Kidney (tissue), 14 donors: Measurements from ENCODE around the gene RASGRF1. TPM values are rescaled to one million over a fixed set of nuclear protein-coding genes. Genes with fewer than 3 reads are reported as not detected.

ENCODE experiments used
- DNase-seq, 5 donors: peaks; one replicate each; pipeline ENCODE4 v3.0.0-alpha.2; 2013 to 2020
- FAIRE-seq: peaks from 2 replicates; lab custom pipeline; 2012; peaks lifted over from hg19 to GRCh38; lab: Jason Lieb, UNC
- H3K27ac ChIP-seq, 2 donors: one replicate each; pipeline ENCODE4 v1.7.0; 2013; ENCODE audit warnings: low read depth in 2 of 2, low read length in 2 of 2, inconsistent platforms in 1 of 2
- H3K27me3 ChIP-seq: one replicate; pipeline ENCODE4 v1.7.1; 2013; ENCODE audit warnings: low read length, inconsistent platforms; ENCODE audit not compliant: control insufficient read depth, insufficient read depth
- H3K36me3 ChIP-seq, 3 donors: one replicate each; pipeline versions ENCODE4 v1.7.0 to v1.7.1; 2013; ENCODE audit warnings: low read length in 3 of 3, control low read depth in 1 of 3, inconsistent platforms in 1 of 3; ENCODE audit not compliant: insufficient read depth in 3 of 3, control insufficient read depth in 2 of 3
- H3K4me1 ChIP-seq, 3 donors: one replicate each; pipeline versions ENCODE4 v1.7.0 to v1.7.1; 2013; ENCODE audit warnings: low read length in 3 of 3, inconsistent platforms in 1 of 3, low read depth in 1 of 3; ENCODE audit not compliant: control insufficient read depth in 2 of 3, insufficient read depth in 2 of 3
- H3K4me3 ChIP-seq, 3 donors: one replicate each; pipeline versions ENCODE4 v1.7.0 to v1.8.1; 2013; ENCODE audit warnings: low read length in 3 of 3, control low read depth in 1 of 3, inconsistent platforms in 1 of 3
- H3K9ac ChIP-seq, 3 donors: one replicate each; pipeline versions ENCODE4 v1.7.0 to v1.7.1; 2013; ENCODE audit warnings: low read length in 3 of 3, control low read depth in 1 of 3, inconsistent platforms in 1 of 3
- H3K9me3 ChIP-seq, 3 donors: one replicate each; pipeline versions ENCODE4 v1.7.0 to v1.7.1; 2013; ENCODE audit warnings: low read length in 3 of 3, control low read depth in 1 of 3, inconsistent platforms in 1 of 3; ENCODE audit not compliant: control insufficient read depth in 2 of 3, insufficient read depth in 1 of 3
- intact Hi-C: fragments of 100-400 bp; cut with DNase I; formaldehyde crosslinking; loops from one replicate; pipeline ENCODE4 v1.11.1; 2022
- polyA plus RNA-seq: library from polyadenylated mRNA; stranded (reverse); fragments of 350-450 nt; fragmentation: Illumina TruSeq; extraction: RNeasy Lipid Tissue Mini Kit (QIAGEN cat#74804); gene quantifications from one replicate; pipeline ENCODE4 v1.2.3, GENCODE V29; 2014; ENCODE audit warnings: low read depth, low replicate concordance; ENCODE audit not compliant: insufficient read depth
- total RNA-seq: library from RNA; stranded (reverse); fragmentation: NEBNext Ultra II Directional; extraction: Animal tissue kit (Norgen Biotek cat#: 25700); gene quantifications from one replicate; pipeline ENCODE4 v1.2.1, GENCODE V29; 2021
- TF ChIP-seq, protein P1 (sequence below): IDR thresholded peaks from 3 replicates; pipeline ENCODE4 v1.5.1; 2012; ENCODE audit warnings: mild to moderate bottlenecking, moderate library complexity, borderline replicate concordance; ENCODE audit not compliant: insufficient read depth; ENCODE audit errors: extremely low read depth
- donor health status: control.
- donor health status: control.
- donor health status: control.
- donor health status: control.
- donor health status: control.
- donor health status: DM: yes; HTN: yes; CAD: no.
- donor health status: Normal renal cell carcinoma (clear cell type).

RASGRF1 gene
- total and polyA plus RNA-seq, 2 donors from 2014 or later, result 0.98 to 4.2 TPM

DNA sequence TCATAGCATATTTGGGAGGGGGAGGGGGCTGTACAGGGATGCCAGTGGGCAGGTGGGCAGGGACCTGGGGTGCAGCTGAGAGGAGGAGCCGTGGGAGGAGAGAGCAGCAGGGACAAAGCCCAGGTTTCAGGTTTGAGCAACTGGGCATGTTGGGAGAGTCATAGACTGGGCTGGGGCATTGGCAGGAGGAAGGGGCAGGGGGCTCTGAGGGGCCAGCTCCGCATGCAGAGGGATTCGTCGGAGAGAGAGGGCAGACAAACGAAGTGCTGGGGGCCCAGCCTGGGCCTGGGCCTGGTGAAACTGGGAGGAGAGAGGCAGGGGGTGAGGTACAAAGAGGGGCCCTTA is 25.2 kb downstream of the RASGRF1 start:
- no peaks in the 10 kb centered on the region for H3K9me3 ChIP-seq
- H3K4me1 ChIP-seq, result peaks cover 0 to 15% (median 11%) of the 10 kb centered on the region in 3 donors
- intact Hi-C loops, result no loop called here
- H3K27me3 ChIP-seq, result no peaks in the 10 kb centered on the region
- TF ChIP-seq, protein P1, sequence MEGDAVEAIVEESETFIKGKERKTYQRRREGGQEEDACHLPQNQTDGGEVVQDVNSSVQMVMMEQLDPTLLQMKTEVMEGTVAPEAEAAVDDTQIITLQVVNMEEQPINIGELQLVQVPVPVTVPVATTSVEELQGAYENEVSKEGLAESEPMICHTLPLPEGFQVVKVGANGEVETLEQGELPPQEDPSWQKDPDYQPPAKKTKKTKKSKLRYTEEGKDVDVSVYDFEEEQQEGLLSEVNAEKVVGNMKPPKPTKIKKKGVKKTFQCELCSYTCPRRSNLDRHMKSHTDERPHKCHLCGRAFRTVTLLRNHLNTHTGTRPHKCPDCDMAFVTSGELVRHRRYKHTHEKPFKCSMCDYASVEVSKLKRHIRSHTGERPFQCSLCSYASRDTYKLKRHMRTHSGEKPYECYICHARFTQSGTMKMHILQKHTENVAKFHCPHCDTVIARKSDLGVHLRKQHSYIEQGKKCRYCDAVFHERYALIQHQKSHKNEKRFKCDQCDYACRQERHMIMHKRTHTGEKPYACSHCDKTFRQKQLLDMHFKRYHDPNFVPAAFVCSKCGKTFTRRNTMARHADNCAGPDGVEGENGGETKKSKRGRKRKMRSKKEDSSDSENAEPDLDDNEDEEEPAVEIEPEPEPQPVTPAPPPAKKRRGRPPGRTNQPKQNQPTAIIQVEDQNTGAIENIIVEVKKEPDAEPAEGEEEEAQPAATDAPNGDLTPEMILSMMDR, result no peak
- H3K36me3 ChIP-seq, result no peaks in the 10 kb centered on the region
- no peak overlapping the region for H3K9ac ChIP-seq
- no peak overlapping the region for H3K4me3 ChIP-seq
- no peak for FAIRE-seq
- no peak overlapping the region for H3K27ac ChIP-seq
- no peak for DNase-seq

DNA sequence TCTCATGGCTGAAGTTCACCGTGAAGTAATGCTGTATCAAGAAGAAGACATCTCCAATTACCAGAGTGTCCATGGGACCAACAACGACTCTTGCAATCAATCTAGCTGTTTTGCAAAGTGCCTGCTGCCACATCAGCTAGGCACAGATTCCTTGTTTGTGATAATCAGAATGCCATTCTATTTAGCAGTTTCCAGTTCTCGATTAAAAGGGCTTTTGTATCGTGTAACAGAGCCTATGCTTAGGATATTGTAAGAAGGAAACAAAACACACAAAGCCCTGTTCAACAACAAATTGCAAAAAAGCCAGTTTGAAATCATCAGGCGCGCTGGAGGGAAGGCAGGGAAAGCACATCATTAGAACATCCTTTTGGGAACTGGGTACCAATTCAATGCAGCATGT is 26.1 kb downstream of the RASGRF1 start:
- peaks cover 0 to 15% (median 11%) of the 10 kb centered on the region in 3 donors for H3K4me1 ChIP-seq
- no peak overlapping the region for H3K9ac ChIP-seq
- no peaks in the 10 kb centered on the region for H3K36me3 ChIP-seq
- TF ChIP-seq, protein P1, result no peak
- H3K4me3 ChIP-seq, result no peak overlapping the region
- DNase-seq (no peak), FAIRE-seq (no peak)
- intact Hi-C loops, result no loop called here
- H3K9me3 ChIP-seq, result no peaks in the 10 kb centered on the region
- H3K27ac ChIP-seq, result no peak overlapping the region
- H3K27me3 ChIP-seq, result no peaks in the 10 kb centered on the region

DNA sequence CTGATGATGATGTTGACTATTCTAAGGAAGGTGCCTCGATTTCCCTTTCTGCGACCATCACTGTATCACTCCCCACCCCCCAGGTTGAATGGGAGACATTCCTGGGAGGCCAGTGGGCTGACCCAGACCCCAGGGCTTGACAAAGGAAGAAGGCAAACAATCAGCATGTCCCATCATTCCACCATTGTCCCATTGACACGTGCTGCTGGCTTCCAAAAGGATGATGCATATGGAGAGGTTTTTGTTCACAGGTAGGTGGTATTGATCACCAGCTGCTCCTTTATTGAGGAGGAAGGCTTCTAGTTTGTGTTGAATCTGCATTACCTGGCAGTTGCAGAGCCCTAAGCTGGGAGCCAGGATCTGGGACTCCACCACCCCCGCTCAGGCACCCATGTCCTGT is 30.4 kb downstream of the RASGRF1 start:
- H3K4me1 ChIP-seq, result no peaks in the 10 kb centered on the region
- H3K27me3 ChIP-seq, result no peaks in the 10 kb centered on the region
- intact Hi-C loops, result no loop called here
- FAIRE-seq (no peak), DNase-seq (no peak)
- no peaks in the 10 kb centered on the region for H3K36me3 ChIP-seq
- no peaks in the 10 kb centered on the region for H3K9me3 ChIP-seq
- H3K27ac ChIP-seq, result no peak overlapping the region
- TF ChIP-seq, protein P1, result no peak
- H3K9ac ChIP-seq, result no peak overlapping the region
- no peak overlapping the region for H3K4me3 ChIP-seq

DNA sequence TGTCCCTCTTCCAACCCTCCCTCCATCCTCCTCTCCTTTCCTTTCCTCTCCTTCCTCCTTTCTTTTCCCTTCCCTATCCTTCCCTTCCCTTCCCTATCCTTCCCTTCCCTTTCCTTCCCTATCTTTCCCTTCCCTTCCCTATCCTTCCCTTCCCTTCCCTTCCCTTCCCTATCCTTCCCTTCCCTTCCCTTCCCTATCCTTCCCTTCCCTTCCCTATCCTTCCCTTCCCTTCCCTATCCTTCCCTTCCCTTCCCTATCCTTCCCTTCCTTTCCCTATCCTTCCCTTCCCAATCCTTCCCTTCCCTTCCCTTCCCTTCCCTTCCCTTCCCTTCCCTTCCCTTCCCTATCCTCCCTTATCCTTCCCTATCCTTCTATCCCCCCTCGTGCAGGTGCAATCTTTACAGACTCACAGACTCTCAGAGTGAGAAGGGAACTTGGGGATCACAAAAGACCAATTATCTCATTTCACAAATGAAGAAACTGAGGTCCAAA is 31.5 kb downstream of the RASGRF1 start:
- no peak for DNase-seq

More for the DNA sequence above, 31.5 kb downstream of the RASGRF1 start:
- TF ChIP-seq, protein P1, result no peak
- no peak for FAIRE-seq
- Histone ChIP-seq H3K4me3 (no peak overlapping the region), H3K4me1 (no peaks in the 10 kb centered on the region), H3K27me3 (no peaks in the 10 kb centered on the region), H3K36me3 (no peaks in the 10 kb centered on the region), H3K9me3 (no peaks in the 10 kb centered on the region), H3K27ac (no peak overlapping the region), H3K9ac (no peak overlapping the region)
- intact Hi-C loops, result no loop called here
